ENCODE measurements around the gene GPC1. TPM values are rescaled to one million over a fixed set of nuclear protein-coding genes. Genes with fewer than 3 reads are reported as not detected.

The GPC1 gene
- polyA plus RNA-seq, 1 of the 3 experiments (the other 2 are of a cell fraction) = 65.5 TPM

GRCh38 chr2:240391111-240392051 lies 44.1 kb upstream of the GPC1 start:
- DNase-seq = no peak
- no peak overlapping the region for H3K9ac ChIP-seq
- no peaks in the 10 kb centered on the region for H3K79me2 ChIP-seq (ENCODE audit: insufficient read depth)
- 78% methylated on average over 19 of the region's 25 CpGs for WGBS (ENCODE audit: low lambda C conversion rate)
- H3K27me3 ChIP-seq (ENCODE audit: insufficient read depth) = no peaks in the 10 kb centered on the region
- no peak overlapping the region for H3K4me2 ChIP-seq
- no peaks in the 10 kb centered on the region for H3K9me2 ChIP-seq
- no peaks in the 10 kb centered on the region for H3F3A ChIP-seq (replicated peaks; ENCODE audit: insufficient read depth)
- H3K4me1 ChIP-seq (ENCODE audit: control insufficient read depth in 1 of 2, insufficient read depth in 2 of 2, low read depth in 1 of 2, low read length in 1 of 2) = 0 out of 4 replicates have a peak, but pooled peaks cover 0 to 6% of the 10 kb centered on the region in 2 experiments
- ChIA-PET POLR2A (no interaction called here), CTCF (no interaction called here)
- TF ChIP-seq TEAD4 (IDR thresholded peaks at IDR 0.05; ENCODE audit: borderline replicate concordance, insufficient read depth) (no peak), ZBTB33 (IDR thresholded peaks at IDR 0.05; ENCODE audit: borderline replicate concordance, low read depth) (no peak), FOSL2 (IDR thresholded peaks at IDR 0.05; ENCODE audit: borderline replicate concordance, low read depth) (no peak), USF1 (IDR thresholded peaks at IDR 0.05; ENCODE audit: borderline replicate concordance, low read depth) (no peak), ELF1 (IDR thresholded peaks at IDR 0.05) (no peak), MXI1 (IDR thresholded peaks at IDR 0.05; ENCODE audit: low read depth, low read length) (no peak), NFIC (IDR thresholded peaks at IDR 0.05; ENCODE audit: borderline replicate concordance) (no peak), FOXJ3 (CRISPR knock-in tag; IDR thresholded peaks at IDR 0.05) (no peak), POLR2AphosphoS5 (IDR thresholded peaks at IDR 0.05; ENCODE audit: low read depth, low read length) (no peak), RFX5 (IDR thresholded peaks at IDR 0.05; ENCODE audit: low read length) (no peak), TCF12 (IDR thresholded peaks at IDR 0.05) (no peak), RAD21 (IDR thresholded peaks at IDR 0.05; ENCODE audit: low read length) (no peak), GABPA (IDR thresholded peaks at IDR 0.05; ENCODE audit: low read depth) (no peak)
- H2AFZ ChIP-seq (ENCODE audit: low read depth) = no peak overlapping the region
- H3K27ac ChIP-seq (ENCODE audit: low read depth in 2 of 2, low read length in 1 of 2) = no peak overlapping the region
- H3K36me3 ChIP-seq (replicated peaks in 1 of 2; ENCODE audit: control insufficient read depth in 1 of 2, insufficient read depth in 2 of 2, low read length in 1 of 2) = no peaks in the 10 kb centered on the region
- H4K20me1 ChIP-seq (ENCODE audit: insufficient read depth) = no peaks in the 10 kb centered on the region
- H3K4me3 ChIP-seq (ENCODE audit: low read depth in 2 of 2, low read length in 1 of 2) = no peak overlapping the region
- H3K9me3 ChIP-seq = no peaks in the 10 kb centered on the region

Data from SK-N-SH (cell line).